Activated CD4-positive, alpha-beta T cell treated with anti-CD3 and anti-CD28 coated beads for 24 hours (primary cell): ENCODE measurements around the gene CDC14A.
"Not testable (repeated sequence)": the region's sequence is repeated elsewhere in the genome, so short reads cannot be mapped to it uniquely, and the experiment has no call there.

Experiments
- DNase-seq, 2 donors: peaks; one replicate each; pipeline ENCODE4 v3.0.0-alpha.2; 2020; ENCODE audit warnings: low read depth in 2 of 2

The CDC14A gene

GRCh38 chr1:100335436-100335835, 16.9 kb upstream of the CDC14A start:
- DNase-seq: no peak

- DNase-seq: not testable (repeated sequence)
Observed at GRCh38 chr1:100337878-100338277, 14.4 kb upstream of the CDC14A start.

- not testable (repeated sequence) for DNase-seq
Observed at GRCh38 chr1:100339735-100340134, 12.6 kb upstream of the CDC14A start.

GRCh38 chr1:100340494-100340893, 11.8 kb upstream of the CDC14A start:
- DNase-seq: no peak

- no peak for DNase-seq
Observed at GRCh38 chr1:100342348-100342747, 10.0 kb upstream of the CDC14A start.

GRCh38 chr1:100343897-100344296, 8.4 kb upstream of the CDC14A start:
- no peak for DNase-seq

GRCh38 chr1:100344774-100345173, 7.5 kb upstream of the CDC14A start:
- DNase-seq: no peak

- no peak for DNase-seq
Observed at GRCh38 chr1:100346387-100346786, 5.9 kb upstream of the CDC14A start.

GRCh38 chr1:100347009-100347966, 5.0 kb upstream of the CDC14A start:
- no peak for DNase-seq

GRCh38 chr1:100348549-100349144, 3.7 kb upstream of the CDC14A start:
- no peak for DNase-seq

GRCh38 chr1:100349246-100349645, 3.1 kb upstream of the CDC14A start:
- DNase-seq: no peak

- no peak for DNase-seq
Observed at GRCh38 chr1:100350787-100351094, 1.6 kb upstream of the CDC14A start.

GRCh38 chr1:100351095-100351887, 1.0 kb upstream of the CDC14A start:
- peak; percentile 75 to 84 for DNase-seq

- DNase-seq: peak in 1 of 2 donors; percentile 18
Observed at GRCh38 chr1:100353071-100353801, 930 bp downstream of the CDC14A start.

- no peak for DNase-seq
Observed at GRCh38 chr1:100353988-100354387, 1.7 kb downstream of the CDC14A start.

GRCh38 chr1:100354971-100355394, 2.7 kb downstream of the CDC14A start:
- no peak for DNase-seq

- DNase-seq: no peak
Observed at GRCh38 chr1:100358210-100358609, 5.9 kb downstream of the CDC14A start.

GRCh38 chr1:100359139-100359538, 6.8 kb downstream of the CDC14A start:
- DNase-seq: no peak

GRCh38 chr1:100360790-100361510, 8.6 kb downstream of the CDC14A start:
- DNase-seq: no peak

GRCh38 chr1:100361511-100362089, 9.3 kb downstream of the CDC14A start:
- DNase-seq: no peak
